ENCODE results near the gene CD7.

The CD7 gene

GRCh38 chr17:82298538-82299421, 18.6 kb downstream of the CD7 start:
- no peak for DNase-seq (ENCODE audit: low read depth in 2 of 2)

- peak; percentile 87 to 94 for DNase-seq (ENCODE audit: low read depth in 2 of 2)
These were observed 19.5 kb downstream of the CD7 start for GRCh38 chr17:82297714-82298537.

GRCh38 chr17:82297280-82297713, 20.1 kb downstream of the CD7 start:
- DNase-seq (ENCODE audit: low read depth in 2 of 2), result peak; percentile 68 to 78

- DNase-seq (ENCODE audit: low read depth in 2 of 2), result no peak
These were observed 20.7 kb downstream of the CD7 start for GRCh38 chr17:82296511-82297279.

- DNase-seq (ENCODE audit: low read depth in 2 of 2), result no peak
These were observed 22.0 kb downstream of the CD7 start for GRCh38 chr17:82295472-82295814.

- DNase-seq (ENCODE audit: low read depth in 2 of 2), result no peak
These were observed 23.2 kb downstream of the CD7 start for GRCh38 chr17:82294064-82294773.

GRCh38 chr17:82292251-82293154, 24.9 kb downstream of the CD7 start:
- peak; percentile 86 to 89 for DNase-seq (ENCODE audit: low read depth in 2 of 2)

GRCh38 chr17:82291582-82292250, 25.7 kb downstream of the CD7 start:
- no peak for DNase-seq (ENCODE audit: low read depth in 2 of 2)

GRCh38 chr17:82287868-82288801, 29.3 kb downstream of the CD7 start:
- DNase-seq (ENCODE audit: low read depth in 2 of 2), result no peak

GRCh38 chr17:82287013-82287867, 30.2 kb downstream of the CD7 start:
- no peak for DNase-seq (ENCODE audit: low read depth in 2 of 2)

- no peak for DNase-seq (ENCODE audit: low read depth in 2 of 2)
These were observed 32.3 kb downstream of the CD7 start for GRCh38 chr17:82285141-82285540.

GRCh38 chr17:82283208-82283749, 34.1 kb downstream of the CD7 start:
- DNase-seq (ENCODE audit: low read depth in 2 of 2), result no peak

- no peak for DNase-seq (ENCODE audit: low read depth in 2 of 2)
These were observed 34.9 kb downstream of the CD7 start for GRCh38 chr17:82282239-82283207.

- peak in 1 of 2 donors; percentile 48 for DNase-seq (ENCODE audit: low read depth in 2 of 2)
These were observed 35.7 kb downstream of the CD7 start for GRCh38 chr17:82281502-82282238.

- DNase-seq (ENCODE audit: low read depth in 2 of 2), result no peak
These were observed 36.3 kb downstream of the CD7 start for GRCh38 chr17:82281076-82281475.

Data from activated CD8-positive, alpha-beta memory T cell treated with anti-CD3 and anti-CD28 coated beads for 4 hours (primary cell).